Cardiac fibroblast (primary cell): Measurements from ENCODE around the gene MROH2A.

Experiments
- DNase-seq, 2 donors: peaks; one replicate each; pipeline versions ENCODE4 v3.0.0 to v3.0.0-alpha.2; 2010; ENCODE audit warnings: low read depth in 2 of 2
- H3K4me3 ChIP-seq, 2 donors: replicated peaks in 1 of 2; 1 replicate in 1 of 2; 2 replicates in 1 of 2; pipeline ENCODE4 v1.5.1; 2011; ENCODE audit warnings: low read depth in 2 of 2, low read length in 2 of 2, mild to moderate bottlenecking in 2 of 2, moderate library complexity in 1 of 2
- CTCF ChIP-seq: IDR thresholded peaks from one replicate; pipeline ENCODE4 v1.5.1; 2011; ENCODE audit warnings: low read depth, mild to moderate bottlenecking, low read length, inconsistent platforms

The MROH2A gene

GRCh38 chr2:233775414-233775813, 2.7 kb upstream of the MROH2A start:
- no peak for DNase-seq
- no peak overlapping the region for H3K4me3 ChIP-seq
- no peak for TF ChIP-seq CTCF

GRCh38 chr2:233779722-233780121, 1.6 kb downstream of the MROH2A start:
- no peak for DNase-seq
- TF ChIP-seq CTCF, result no peak
- H3K4me3 ChIP-seq, result no peak overlapping the region

- no peak for TF ChIP-seq CTCF
- DNase-seq, result no peak
Measured at GRCh38 chr2:233780771-233781170, 2.6 kb downstream of the MROH2A start.

GRCh38 chr2:233789554-233789953, 11.4 kb downstream of the MROH2A start:
- H3K4me3 ChIP-seq, result no peak overlapping the region
- TF ChIP-seq CTCF, result no peak
- DNase-seq, result no peak

More at GRCh38 chr2:233780771-233781170, 2.6 kb downstream of the MROH2A start:
- H3K4me3 ChIP-seq, result no peak overlapping the region

- DNase-seq, result no peak
- no peak overlapping the region for H3K4me3 ChIP-seq
- no peak for TF ChIP-seq CTCF
Measured at GRCh38 chr2:233791151-233791882, 13.2 kb downstream of the MROH2A start.

GRCh38 chr2:233791883-233792329, 13.8 kb downstream of the MROH2A start:
- DNase-seq, result no peak
- TF ChIP-seq CTCF, result no peak
- no peak overlapping the region for H3K4me3 ChIP-seq

GRCh38 chr2:233792720-233793119, 14.6 kb downstream of the MROH2A start:
- TF ChIP-seq CTCF, result no peak
- H3K4me3 ChIP-seq, result no peak overlapping the region
- DNase-seq, result no peak
